HepG2 (cell line): ENCODE measurements around the gene CLASRP. TPM values are rescaled to one million over a fixed set of nuclear protein-coding genes. Genes with fewer than 3 reads are reported as not detected.

Source experiments
- ATF7-NPFF ChIP-seq: sonication (generic); formaldehyde crosslinking; IDR thresholded peaks from 2 replicates; pipeline ENCODE4 v1.8.1; 2023; ENCODE audit warnings: mild to moderate bottlenecking, low read depth, missing genetic modification reagents, moderate library complexity
- CHD4 ChIP-seq: fragments of 200-600 bp; sonication (generic); IDR thresholded peaks from 2 replicates; pipeline ENCODE4 v1.7.0; 2017; ENCODE audit warnings: mild to moderate bottlenecking, low read length, borderline replicate concordance
- HDAC2 ChIP-seq: sonication (generic); formaldehyde crosslinking; IDR thresholded peaks from 2 replicates; pipeline ENCODE4 v1.4.0; 2020; ENCODE audit warnings: missing genetic modification reagents
- HOXA9 ChIP-seq: sonication (generic); formaldehyde crosslinking; IDR thresholded peaks from 2 replicates; pipeline ENCODE4 v1.8.1; 2022; ENCODE audit warnings: missing genetic modification reagents, mild to moderate bottlenecking, moderate library complexity, borderline replicate concordance
- IRF1 ChIP-seq: sonication (generic); formaldehyde crosslinking; IDR thresholded peaks from 2 replicates; pipeline ENCODE4 v1.4.0; 2020; ENCODE audit warnings: low read depth, mild to moderate bottlenecking, missing genetic modification reagents
- IRF2 ChIP-seq: IDR thresholded peaks from 2 replicates; pipeline ENCODE4 v1.6.1; 2018; ENCODE audit warnings: missing genetic modification reagents, missing compliant biosample characterization
- LCORL ChIP-seq, 2 experiments: fragments of 450-650 bp in 1 of 2; sonication (generic) in 1 of 2; formaldehyde crosslinking in 1 of 2; IDR thresholded peaks; 2 replicates each; pipeline versions ENCODE4 v1.5.0 to v1.6.1; 2017 to 2020; ENCODE audit warnings: antibody characterized with exemption in 1 of 2, missing genetic modification reagents in 1 of 2
- MAF1 ChIP-seq: sonication (generic); formaldehyde crosslinking; IDR thresholded peaks from 2 replicates; pipeline ENCODE4 v1.5.0; 2020; ENCODE audit warnings: missing genetic modification reagents, borderline replicate concordance
- MEIS1 ChIP-seq: sonication (generic); formaldehyde crosslinking; IDR thresholded peaks from 2 replicates; pipeline ENCODE4 v1.9.0; 2021; ENCODE audit warnings: mild to moderate bottlenecking, missing genetic modification reagents, moderate library complexity, borderline replicate concordance
- MIER3 ChIP-seq: IDR thresholded peaks from 2 replicates; pipeline ENCODE4 v1.6.1; 2016; ENCODE audit warnings: missing compliant biosample characterization, borderline replicate concordance
- MTF1 ChIP-seq: sonication (generic); formaldehyde crosslinking; IDR thresholded peaks from 2 replicates; pipeline ENCODE4 v1.5.0; 2020; ENCODE audit warnings: missing genetic modification reagents
- NFIC ChIP-seq: IDR thresholded peaks from 2 replicates; pipeline ENCODE4 v1.6.1; 2012; ENCODE audit warnings: mild to moderate bottlenecking, low read length, inconsistent platforms
- RCOR2 ChIP-seq: IDR thresholded peaks from 2 replicates; pipeline ENCODE4 v1.6.1; 2016; ENCODE audit warnings: missing biosample characterization, missing genetic modification reagents
- RFX5 ChIP-seq: IDR thresholded peaks from 2 replicates; pipeline ENCODE4 v1.6.1; 2011; ENCODE audit warnings: low read depth, low read length, improper control_type of control experiment
- RFXANK ChIP-seq: IDR thresholded peaks from 2 replicates; pipeline ENCODE4 v1.6.1; 2016
- SMAD3 ChIP-seq: sonication (generic); formaldehyde crosslinking; IDR thresholded peaks from 2 replicates; pipeline ENCODE4 v1.4.0; 2020; ENCODE audit warnings: missing genetic modification reagents
- U2AF2 ChIP-seq: fragments of 200-400 bp; formaldehyde crosslinking; IDR thresholded peaks from 2 replicates; pipeline ENCODE4 v1.6.1; 2017; ENCODE audit warnings: low read depth, mild to moderate bottlenecking, low read length
- ZKSCAN1 ChIP-seq: fragments of 150-350 bp; IDR thresholded peaks from 2 replicates; pipeline ENCODE4 v1.6.1; 2014; ENCODE audit warnings: low read length
- ZNF432 ChIP-seq: sonication (generic); formaldehyde crosslinking; IDR thresholded peaks from 2 replicates; pipeline ENCODE4 v1.5.0; 2020; ENCODE audit warnings: missing genetic modification reagents, mild to moderate bottlenecking, borderline replicate concordance
- ZNF441 ChIP-seq: sonication (generic); formaldehyde crosslinking; IDR thresholded peaks from 2 replicates; pipeline ENCODE4 v1.7.0; 2021; ENCODE audit warnings: missing genetic modification reagents, borderline replicate concordance
- ZNF674 ChIP-seq: sonication (generic); formaldehyde crosslinking; IDR thresholded peaks from 2 replicates; pipeline ENCODE4 v1.5.0; 2020; ENCODE audit warnings: low read depth, mild to moderate bottlenecking, missing genetic modification reagents
- polyA plus RNA-seq, 8 experiments: library from polyadenylated mRNA; depleted of rRNA in 3 of 8; stranded (reverse) in 7 of 8; unstranded in 1 of 8; fragments of >200 nt; fragmentation: Illumina TruSeq in 4 of 8; extraction: Trizol in 4 of 8; gene quantifications; 2 replicates each; pipeline versions ENCODE4 v1.2.1 to v1.2.3, GENCODE V29; 2011 to 2016; ENCODE audit warnings: low read depth in 4 of 8, missing spikeins in 1 of 8, mixed read lengths in 1 of 8; ENCODE audit not compliant: insufficient read depth in 1 of 8
- total RNA-seq, 5 experiments: library from RNA; depleted of rRNA; stranded (reverse); fragments of >200 nt; fragmentation: Illumina TruSeq; extraction: Trizol; gene quantifications; 2 replicates each; pipeline ENCODE4 v1.2.3, GENCODE V29; 2016; ENCODE audit warnings: low read depth in 1 of 5
- TF ChIP-seq, protein P1 (sequence below): sonication (generic); formaldehyde crosslinking; IDR thresholded peaks from 2 replicates; pipeline ENCODE4 v1.4.0; 2020; ENCODE audit warnings: mild to moderate bottlenecking, missing genetic modification reagents
- TF ChIP-seq, protein P2 (sequence below): sonication (generic); formaldehyde crosslinking; IDR thresholded peaks from 2 replicates; pipeline ENCODE4 v1.5.1; 2020; ENCODE audit warnings: mild to moderate bottlenecking, moderate library complexity, missing genetic modification reagents

CLASRP gene
- total and polyA plus RNA-seq, 2 of the 13 experiments (the other 11 are each of a cell fraction or from before 2014, with no cell fraction given), result 32.0 to 51.4 TPM

GRCh38 chr19:45092747-45093678 is 54.2 kb downstream of the CLASRP start, which contains the start of gene PPP1R37 (continued):
- TF ChIP-seq, protein P1, sequence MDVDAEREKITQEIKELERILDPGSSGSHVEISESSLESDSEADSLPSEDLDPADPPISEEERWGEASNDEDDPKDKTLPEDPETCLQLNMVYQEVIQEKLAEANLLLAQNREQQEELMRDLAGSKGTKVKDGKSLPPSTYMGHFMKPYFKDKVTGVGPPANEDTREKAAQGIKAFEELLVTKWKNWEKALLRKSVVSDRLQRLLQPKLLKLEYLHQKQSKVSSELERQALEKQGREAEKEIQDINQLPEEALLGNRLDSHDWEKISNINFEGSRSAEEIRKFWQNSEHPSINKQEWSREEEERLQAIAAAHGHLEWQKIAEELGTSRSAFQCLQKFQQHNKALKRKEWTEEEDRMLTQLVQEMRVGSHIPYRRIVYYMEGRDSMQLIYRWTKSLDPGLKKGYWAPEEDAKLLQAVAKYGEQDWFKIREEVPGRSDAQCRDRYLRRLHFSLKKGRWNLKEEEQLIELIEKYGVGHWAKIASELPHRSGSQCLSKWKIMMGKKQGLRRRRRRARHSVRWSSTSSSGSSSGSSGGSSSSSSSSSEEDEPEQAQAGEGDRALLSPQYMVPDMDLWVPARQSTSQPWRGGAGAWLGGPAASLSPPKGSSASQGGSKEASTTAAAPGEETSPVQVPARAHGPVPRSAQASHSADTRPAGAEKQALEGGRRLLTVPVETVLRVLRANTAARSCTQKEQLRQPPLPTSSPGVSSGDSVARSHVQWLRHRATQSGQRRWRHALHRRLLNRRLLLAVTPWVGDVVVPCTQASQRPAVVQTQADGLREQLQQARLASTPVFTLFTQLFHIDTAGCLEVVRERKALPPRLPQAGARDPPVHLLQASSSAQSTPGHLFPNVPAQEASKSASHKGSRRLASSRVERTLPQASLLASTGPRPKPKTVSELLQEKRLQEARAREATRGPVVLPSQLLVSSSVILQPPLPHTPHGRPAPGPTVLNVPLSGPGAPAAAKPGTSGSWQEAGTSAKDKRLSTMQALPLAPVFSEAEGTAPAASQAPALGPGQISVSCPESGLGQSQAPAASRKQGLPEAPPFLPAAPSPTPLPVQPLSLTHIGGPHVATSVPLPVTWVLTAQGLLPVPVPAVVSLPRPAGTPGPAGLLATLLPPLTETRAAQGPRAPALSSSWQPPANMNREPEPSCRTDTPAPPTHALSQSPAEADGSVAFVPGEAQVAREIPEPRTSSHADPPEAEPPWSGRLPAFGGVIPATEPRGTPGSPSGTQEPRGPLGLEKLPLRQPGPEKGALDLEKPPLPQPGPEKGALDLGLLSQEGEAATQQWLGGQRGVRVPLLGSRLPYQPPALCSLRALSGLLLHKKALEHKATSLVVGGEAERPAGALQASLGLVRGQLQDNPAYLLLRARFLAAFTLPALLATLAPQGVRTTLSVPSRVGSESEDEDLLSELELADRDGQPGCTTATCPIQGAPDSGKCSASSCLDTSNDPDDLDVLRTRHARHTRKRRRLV, result no peak
- TF ChIP-seq MTF1 (CRISPR knock-in tag), result no peak
- no peak for TF ChIP-seq MAF1 (CRISPR knock-in tag)
- TF ChIP-seq CHD4, result no peak; the same call in 1 of the 2 replicates
- TF ChIP-seq U2AF2, result no peak
- 0 out of 2 replicates have a peak, but pooled peaks have one; percentile 42 for TF ChIP-seq RFXANK (CRISPR knock-in tag)
- TF ChIP-seq, protein P2, sequence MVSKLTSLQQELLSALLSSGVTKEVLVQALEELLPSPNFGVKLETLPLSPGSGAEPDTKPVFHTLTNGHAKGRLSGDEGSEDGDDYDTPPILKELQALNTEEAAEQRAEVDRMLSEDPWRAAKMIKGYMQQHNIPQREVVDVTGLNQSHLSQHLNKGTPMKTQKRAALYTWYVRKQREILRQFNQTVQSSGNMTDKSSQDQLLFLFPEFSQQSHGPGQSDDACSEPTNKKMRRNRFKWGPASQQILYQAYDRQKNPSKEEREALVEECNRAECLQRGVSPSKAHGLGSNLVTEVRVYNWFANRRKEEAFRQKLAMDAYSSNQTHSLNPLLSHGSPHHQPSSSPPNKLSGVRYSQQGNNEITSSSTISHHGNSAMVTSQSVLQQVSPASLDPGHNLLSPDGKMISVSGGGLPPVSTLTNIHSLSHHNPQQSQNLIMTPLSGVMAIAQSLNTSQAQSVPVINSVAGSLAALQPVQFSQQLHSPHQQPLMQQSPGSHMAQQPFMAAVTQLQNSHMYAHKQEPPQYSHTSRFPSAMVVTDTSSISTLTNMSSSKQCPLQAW (CRISPR knock-in tag), result peak; percentile 86
- no peak for TF ChIP-seq MIER3 (CRISPR knock-in tag)
- TF ChIP-seq ZNF674, result no peak
- peak; percentile 39; the same call in 1 of the 2 replicates for TF ChIP-seq HDAC2
- 0 out of 2 replicates have a peak, but pooled peaks have one; percentile 20 for TF ChIP-seq ATF7-NPFF (CRISPR knock-in tag)
- peak; percentile 85; the same call in 1 of the 2 replicates for TF ChIP-seq MEIS1 (CRISPR knock-in tag)
- TF ChIP-seq IRF1 (CRISPR knock-in tag), result 0 out of 2 replicates have a peak, but pooled peaks have one; percentile 67
- no peak for TF ChIP-seq ZNF441 (CRISPR knock-in tag)
- TF ChIP-seq ZKSCAN1, result peak; percentile 42; the same call in 1 of the 2 replicates
- TF ChIP-seq RFX5, result no peak
- no peak for TF ChIP-seq LCORL (IDR thresholded peaks at IDR 0.05)
- no peak for TF ChIP-seq LCORL (CRISPR knock-in tag; IDR thresholded peaks at IDR 0.05)
- TF ChIP-seq SMAD3 (CRISPR knock-in tag), result no peak
- no peak for TF ChIP-seq ZNF432
- TF ChIP-seq RCOR2 (CRISPR knock-in tag), result no peak
- no peak for TF ChIP-seq NFIC
- TF ChIP-seq IRF2 (CRISPR knock-in tag), result peak; percentile 75
- 0 out of 2 replicates have a peak, but pooled peaks have one; percentile 56 for TF ChIP-seq HOXA9 (CRISPR knock-in tag)
